GM23338 (cell line): ENCODE data around the gene NCOA1. TPM values are rescaled to one million over a fixed set of nuclear protein-coding genes. Genes with fewer than 3 reads are reported as not detected.

Experiments
- ATAC-seq: fragments of 200-7000 bp; cut with Tn5 transposase; 3 replicates; pipeline ENCODE4 v1.9.1; 2020
- DNase-seq: peaks from one replicate; pipeline ENCODE4 v3.0.0-alpha.2; 2015; ENCODE audit warnings: low spot score
- H2AFZ ChIP-seq: fragments of 200-600 bp; sonication (generic); 2 replicates; pipeline ENCODE4 v1.8.0; 2016; ENCODE audit warnings: antibody characterized with exemption, mild to moderate bottlenecking, moderate library complexity
- H3F3A ChIP-seq: fragments of 200-600 bp; sonication (generic); replicated peaks from 2 replicates; pipeline ENCODE4 v1.8.0; 2017; ENCODE audit warnings: antibody characterized with exemption, mixed run types, low read depth
- H3K27ac ChIP-seq: fragments of 200-600 bp; sonication (generic); 2 replicates; pipeline ENCODE4 v1.6.1; 2016; ENCODE audit warnings: low read depth
- H3K27me3 ChIP-seq: fragments of 200-600 bp; sonication (generic); 2 replicates; pipeline ENCODE4 v1.8.0; 2016; ENCODE audit warnings: mild to moderate bottlenecking, mixed run types, moderate library complexity; ENCODE audit not compliant: insufficient read depth
- H3K36me3 ChIP-seq: fragments of 200-600 bp; sonication (generic); 2 replicates; pipeline ENCODE4 v1.8.0; 2016; ENCODE audit warnings: mild to moderate bottlenecking; ENCODE audit not compliant: insufficient read depth
- H3K4me1 ChIP-seq: fragments of 200-600 bp; sonication (generic); 2 replicates; pipeline ENCODE4 v1.8.0; 2016; ENCODE audit warnings: mild to moderate bottlenecking, moderate library complexity; ENCODE audit not compliant: insufficient read depth
- H3K4me2 ChIP-seq: fragments of 200-600 bp; sonication (generic); 2 replicates; pipeline ENCODE4 v1.7.1; 2017; ENCODE audit warnings: mixed run types
- H3K4me3 ChIP-seq: fragments of 200-600 bp; sonication (generic); 2 replicates; pipeline ENCODE4 v1.6.1; 2016; ENCODE audit warnings: mixed run types
- H3K79me2 ChIP-seq: fragments of 200-600 bp; sonication (generic); replicated peaks from 2 replicates; pipeline ENCODE4 v1.8.0; 2017; ENCODE audit warnings: mild to moderate bottlenecking; ENCODE audit not compliant: insufficient read depth
- H3K9me2 ChIP-seq: fragments of 200-600 bp; sonication (generic); 2 replicates; pipeline ENCODE4 v1.8.0; 2017; ENCODE audit not compliant: insufficient read depth
- H4K20me1 ChIP-seq: fragments of 200-600 bp; sonication (generic); replicated peaks from 2 replicates; pipeline ENCODE4 v1.8.0; 2017; ENCODE audit warnings: mild to moderate bottlenecking; ENCODE audit not compliant: insufficient read depth
- H3K27ac Mint-ChIP-seq: 2 replicates; pipeline ENCODE4 v1.8.0; 2020; ENCODE audit warnings: inconsistent platforms, mild to moderate bottlenecking, moderate library complexity, mixed read lengths
- H3K27me3 Mint-ChIP-seq: 3 replicates; pipeline ENCODE4 v1.8.0; 2022; ENCODE audit warnings: low read depth, mild to moderate bottlenecking, moderate library complexity, mixed read lengths, inconsistent platforms; ENCODE audit not compliant: insufficient read depth, poor library complexity
- H3K36me3 Mint-ChIP-seq: 3 replicates; pipeline ENCODE4 v1.8.0; 2021; ENCODE audit warnings: low read depth, mild to moderate bottlenecking, inconsistent platforms, moderate library complexity, mixed read lengths
- H3K4me1 Mint-ChIP-seq: 3 replicates; pipeline ENCODE4 v1.8.0; 2020; ENCODE audit warnings: mild to moderate bottlenecking, inconsistent platforms, mixed read lengths
- H3K4me3 Mint-ChIP-seq: 3 replicates; pipeline ENCODE4 v1.8.0; 2021; ENCODE audit warnings: moderate library complexity, mild to moderate bottlenecking, inconsistent platforms, mixed read lengths
- H3K9me3 Mint-ChIP-seq: 3 replicates; pipeline ENCODE4 v1.8.0; 2020; ENCODE audit warnings: moderate library complexity, mild to moderate bottlenecking, inconsistent platforms, mixed read lengths
- CREB1 ChIP-seq: fragments of 250-450 bp; sonication (Bioruptor Pico); IDR thresholded peaks from 2 replicates; pipeline ENCODE4 v1.5.0; 2020; ENCODE audit warnings: low read depth, mild to moderate bottlenecking, moderate library complexity
- EZH2 ChIP-seq: fragments of 200-600 bp; sonication (generic); IDR thresholded peaks from one replicate; pipeline ENCODE4 v1.8.0; 2017; ENCODE audit warnings: antibody characterized with exemption, mild to moderate bottlenecking, low read depth; ENCODE audit not compliant: unreplicated experiment
- EZH2phosphoT487 ChIP-seq: fragments of 200-600 bp; sonication (generic); IDR thresholded peaks from one replicate; pipeline ENCODE4 v1.8.1; 2018; ENCODE audit warnings: antibody characterized with exemption; ENCODE audit not compliant: unreplicated experiment
- JUNB ChIP-seq: IDR thresholded peaks from one replicate; pipeline ENCODE4 v1.6.1; 2016; ENCODE audit warnings: antibody characterized with exemption; ENCODE audit not compliant: unreplicated experiment
- NANOG ChIP-seq: IDR thresholded peaks from 2 replicates; pipeline ENCODE4 v1.6.1; 2016; ENCODE audit warnings: antibody characterized with exemption, borderline replicate concordance
- POLR2AphosphoS5 ChIP-seq: IDR thresholded peaks from 2 replicates; pipeline ENCODE4 v1.6.1; 2016; ENCODE audit warnings: antibody characterized with exemption, low read depth
- STAT1 ChIP-seq: IDR thresholded peaks from one replicate; pipeline ENCODE4 v1.6.1; 2016; ENCODE audit warnings: antibody characterized with exemption; ENCODE audit not compliant: unreplicated experiment
- ZNF114 ChIP-seq: fragments of 250-450 bp; sonication (Bioruptor Pico); IDR thresholded peaks from 2 replicates; pipeline ENCODE4 v1.5.0; 2020; ENCODE audit warnings: mild to moderate bottlenecking, moderate library complexity
- ZNF331 ChIP-seq: fragments of 250-450 bp; sonication (Bioruptor Pico); IDR thresholded peaks from 2 replicates; pipeline ENCODE4 v1.5.0; 2020; ENCODE audit warnings: low read depth, mild to moderate bottlenecking, moderate library complexity
- polyA plus RNA-seq: library from polyadenylated mRNA; unstranded; fragments of >200 nt; fragmentation: Nextera tagmentation; extraction: Ambion mirVana; gene quantifications from 2 replicates; pipeline ENCODE4 v1.2.1, GENCODE V29; 2016
- total RNA-seq: library from RNA; depleted of rRNA; stranded (reverse); fragments of >200 nt; shearing (Covaris generic); gene quantifications from 2 replicates; pipeline ENCODE4 v1.2.3, GENCODE V29; 2014
- TF ChIP-seq, protein P1 (sequence below): IDR thresholded peaks from one replicate; pipeline ENCODE4 v1.6.1; 2018; ENCODE audit warnings: antibody characterized with exemption; ENCODE audit not compliant: unreplicated experiment
- TF ChIP-seq, protein P2 (sequence below), 2 experiments: fragments of 200-600 bp in 1 of 2; sonication (generic) in 1 of 2; conservative IDR thresholded peaks; 2 replicates each; pipeline versions ENCODE4 v1.5.1 to v1.6.1; 2016 to 2017; ENCODE audit warnings: antibody characterized with exemption in 2 of 2, low read depth in 2 of 2, mild to moderate bottlenecking in 2 of 2, moderate library complexity in 1 of 2
- TF ChIP-seq, protein P3 (sequence below): IDR thresholded peaks from 2 replicates; pipeline ENCODE4 v1.6.1; 2016; ENCODE audit warnings: antibody characterized with exemption

Gene NCOA1
- total and polyA plus RNA-seq, 2 experiments from 2014 or later: 7.1 to 15.1 TPM

DNA sequence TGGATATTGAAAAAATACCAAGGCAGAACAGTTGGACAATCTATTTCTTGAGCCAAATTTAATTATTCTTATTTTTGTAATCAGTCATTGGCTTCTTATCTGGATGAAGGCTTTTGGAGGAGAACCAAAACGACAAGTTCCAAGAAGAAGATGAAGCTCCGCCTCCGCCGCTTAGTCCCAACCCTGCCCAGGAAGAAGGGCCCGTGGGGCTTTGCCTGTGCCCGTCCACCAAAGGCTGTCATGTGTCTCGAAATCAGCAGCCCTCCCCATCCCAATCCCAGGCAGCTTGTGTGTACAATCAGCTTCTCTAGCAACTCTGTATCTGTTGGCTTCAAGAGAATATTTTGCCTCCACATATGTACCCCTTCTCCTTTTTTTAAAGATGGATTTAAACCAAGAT, 277.5 kb downstream of the NCOA1 start (continued):
- TF ChIP-seq, protein P1, sequence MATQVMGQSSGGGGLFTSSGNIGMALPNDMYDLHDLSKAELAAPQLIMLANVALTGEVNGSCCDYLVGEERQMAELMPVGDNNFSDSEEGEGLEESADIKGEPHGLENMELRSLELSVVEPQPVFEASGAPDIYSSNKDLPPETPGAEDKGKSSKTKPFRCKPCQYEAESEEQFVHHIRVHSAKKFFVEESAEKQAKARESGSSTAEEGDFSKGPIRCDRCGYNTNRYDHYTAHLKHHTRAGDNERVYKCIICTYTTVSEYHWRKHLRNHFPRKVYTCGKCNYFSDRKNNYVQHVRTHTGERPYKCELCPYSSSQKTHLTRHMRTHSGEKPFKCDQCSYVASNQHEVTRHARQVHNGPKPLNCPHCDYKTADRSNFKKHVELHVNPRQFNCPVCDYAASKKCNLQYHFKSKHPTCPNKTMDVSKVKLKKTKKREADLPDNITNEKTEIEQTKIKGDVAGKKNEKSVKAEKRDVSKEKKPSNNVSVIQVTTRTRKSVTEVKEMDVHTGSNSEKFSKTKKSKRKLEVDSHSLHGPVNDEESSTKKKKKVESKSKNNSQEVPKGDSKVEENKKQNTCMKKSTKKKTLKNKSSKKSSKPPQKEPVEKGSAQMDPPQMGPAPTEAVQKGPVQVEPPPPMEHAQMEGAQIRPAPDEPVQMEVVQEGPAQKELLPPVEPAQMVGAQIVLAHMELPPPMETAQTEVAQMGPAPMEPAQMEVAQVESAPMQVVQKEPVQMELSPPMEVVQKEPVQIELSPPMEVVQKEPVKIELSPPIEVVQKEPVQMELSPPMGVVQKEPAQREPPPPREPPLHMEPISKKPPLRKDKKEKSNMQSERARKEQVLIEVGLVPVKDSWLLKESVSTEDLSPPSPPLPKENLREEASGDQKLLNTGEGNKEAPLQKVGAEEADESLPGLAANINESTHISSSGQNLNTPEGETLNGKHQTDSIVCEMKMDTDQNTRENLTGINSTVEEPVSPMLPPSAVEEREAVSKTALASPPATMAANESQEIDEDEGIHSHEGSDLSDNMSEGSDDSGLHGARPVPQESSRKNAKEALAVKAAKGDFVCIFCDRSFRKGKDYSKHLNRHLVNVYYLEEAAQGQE: no peak
- no peak for TF ChIP-seq STAT1
- no peak for TF ChIP-seq NANOG

DNA sequence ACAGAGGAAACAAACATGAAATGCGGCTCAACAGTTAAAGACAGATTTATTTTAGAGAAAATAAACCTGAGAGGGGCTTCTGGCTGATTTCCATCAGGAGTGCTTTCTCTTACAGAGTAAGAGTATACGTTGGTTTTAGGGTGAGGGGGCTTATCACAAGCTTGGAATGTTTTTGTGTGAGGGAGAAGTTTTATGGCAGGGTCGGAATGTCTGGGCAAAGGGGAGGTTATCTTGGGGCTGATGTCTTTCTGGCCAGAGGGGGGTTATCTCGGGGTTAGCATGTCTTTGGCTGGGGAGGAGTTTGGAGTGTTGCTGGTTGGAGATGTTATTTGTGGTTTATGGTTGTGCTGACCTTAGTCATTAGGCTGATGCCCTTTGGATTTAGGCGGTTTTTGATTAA, 280.0 kb downstream of the NCOA1 start:
- H3K36me3 ChIP-seq: no peaks in the 10 kb centered on the region
- no peak overlapping the region for H3K4me3 Mint-ChIP-seq
- H3K9me3 Mint-ChIP-seq: peaks cover 2% of the 10 kb centered on the region; the same call in 1 of the 3 replicates
- ATAC-seq (no peak), DNase-seq (no peak)
- no peak overlapping the region for H3K27ac ChIP-seq
- peaks cover 3% of the 10 kb centered on the region; the same call in 1 of the 3 replicates for H3K36me3 Mint-ChIP-seq
- no peaks in the 10 kb centered on the region for H3F3A ChIP-seq
- H3K79me2 ChIP-seq: no peaks in the 10 kb centered on the region
- H3K4me1 Mint-ChIP-seq: peaks cover 9% of the 10 kb centered on the region
- peaks cover 2% of the 10 kb centered on the region for H3K27me3 Mint-ChIP-seq
- no peak overlapping the region for H2AFZ ChIP-seq
- no peaks in the 10 kb centered on the region for H3K27me3 ChIP-seq
- H3K4me1 ChIP-seq: no peaks in the 10 kb centered on the region
- no peaks in the 10 kb centered on the region for H4K20me1 ChIP-seq
- peaks cover 7% of the 10 kb centered on the region; the same call in 1 of the 2 replicates for H3K9me2 ChIP-seq
- H3K4me3 ChIP-seq: no peak overlapping the region
- no peak overlapping the region for H3K27ac Mint-ChIP-seq
- no peak overlapping the region for H3K4me2 ChIP-seq
- TF ChIP-seq ZNF331 (CRISPR knock-in tag) (no peak), ZNF114 (CRISPR knock-in tag) (no peak), JUNB (no peak), STAT1 (no peak), CREB1 (CRISPR knock-in tag) (no peak), EZH2phosphoT487 (no peak), POLR2AphosphoS5 (no peak), EZH2 (no peak), NANOG (no peak)
- TF ChIP-seq, protein P1: no peak
- TF ChIP-seq, protein P2, sequence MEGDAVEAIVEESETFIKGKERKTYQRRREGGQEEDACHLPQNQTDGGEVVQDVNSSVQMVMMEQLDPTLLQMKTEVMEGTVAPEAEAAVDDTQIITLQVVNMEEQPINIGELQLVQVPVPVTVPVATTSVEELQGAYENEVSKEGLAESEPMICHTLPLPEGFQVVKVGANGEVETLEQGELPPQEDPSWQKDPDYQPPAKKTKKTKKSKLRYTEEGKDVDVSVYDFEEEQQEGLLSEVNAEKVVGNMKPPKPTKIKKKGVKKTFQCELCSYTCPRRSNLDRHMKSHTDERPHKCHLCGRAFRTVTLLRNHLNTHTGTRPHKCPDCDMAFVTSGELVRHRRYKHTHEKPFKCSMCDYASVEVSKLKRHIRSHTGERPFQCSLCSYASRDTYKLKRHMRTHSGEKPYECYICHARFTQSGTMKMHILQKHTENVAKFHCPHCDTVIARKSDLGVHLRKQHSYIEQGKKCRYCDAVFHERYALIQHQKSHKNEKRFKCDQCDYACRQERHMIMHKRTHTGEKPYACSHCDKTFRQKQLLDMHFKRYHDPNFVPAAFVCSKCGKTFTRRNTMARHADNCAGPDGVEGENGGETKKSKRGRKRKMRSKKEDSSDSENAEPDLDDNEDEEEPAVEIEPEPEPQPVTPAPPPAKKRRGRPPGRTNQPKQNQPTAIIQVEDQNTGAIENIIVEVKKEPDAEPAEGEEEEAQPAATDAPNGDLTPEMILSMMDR (conservative IDR thresholded peaks at IDR 0.05; ENCODE audit: low read depth in 2 of 2): no peak
- TF ChIP-seq, protein P3, sequence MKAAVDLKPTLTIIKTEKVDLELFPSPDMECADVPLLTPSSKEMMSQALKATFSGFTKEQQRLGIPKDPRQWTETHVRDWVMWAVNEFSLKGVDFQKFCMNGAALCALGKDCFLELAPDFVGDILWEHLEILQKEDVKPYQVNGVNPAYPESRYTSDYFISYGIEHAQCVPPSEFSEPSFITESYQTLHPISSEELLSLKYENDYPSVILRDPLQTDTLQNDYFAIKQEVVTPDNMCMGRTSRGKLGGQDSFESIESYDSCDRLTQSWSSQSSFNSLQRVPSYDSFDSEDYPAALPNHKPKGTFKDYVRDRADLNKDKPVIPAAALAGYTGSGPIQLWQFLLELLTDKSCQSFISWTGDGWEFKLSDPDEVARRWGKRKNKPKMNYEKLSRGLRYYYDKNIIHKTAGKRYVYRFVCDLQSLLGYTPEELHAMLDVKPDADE: no peak
